Measurements from ENCODE around the gene CLEC14A. TPM values are rescaled to one million over a fixed set of nuclear protein-coding genes. Genes with fewer than 3 reads are reported as not detected.

The CLEC14A gene
- polyA plus RNA-seq, 1 of the 3 experiments (the other 2 are of a cell fraction): 0.02 TPM

- ChIA-PET POLR2A (no interaction called here), CTCF (no interaction called here)
- no peaks in the 10 kb centered on the region for H4K20me1 ChIP-seq (ENCODE audit: insufficient read depth)
- H3K9me3 ChIP-seq: no peaks in the 10 kb centered on the region
- no peak for DNase-seq
- TF ChIP-seq JUND (IDR thresholded peaks at IDR 0.05) (no peak), FOXJ3 (CRISPR knock-in tag; IDR thresholded peaks at IDR 0.05) (no peak), SMC3 (IDR thresholded peaks at IDR 0.05; ENCODE audit: low read depth, low read length) (no peak), MEF2A (IDR thresholded peaks at IDR 0.05; ENCODE audit: borderline replicate concordance, low read depth) (no peak), CTCF (IDR thresholded peaks at IDR 0.05) (no peak), POLR2AphosphoS5 (IDR thresholded peaks at IDR 0.05; ENCODE audit: low read depth, low read length) (no peak), RAD21 (IDR thresholded peaks at IDR 0.05; ENCODE audit: low read length) (no peak), EP300 (IDR thresholded peaks at IDR 0.05; ENCODE audit: borderline replicate concordance in 1 of 2, low read depth in 1 of 2, low read length in 1 of 2) (no peak), FOSL2 (IDR thresholded peaks at IDR 0.05; ENCODE audit: borderline replicate concordance, low read depth) (no peak), REST (IDR thresholded peaks at IDR 0.05; ENCODE audit: low read depth, low read length) (no peak), TEAD4 (IDR thresholded peaks at IDR 0.05; ENCODE audit: borderline replicate concordance, insufficient read depth) (no peak), MAX (IDR thresholded peaks at IDR 0.05; ENCODE audit: low read depth) (no peak), GABPA (IDR thresholded peaks at IDR 0.05; ENCODE audit: low read depth) (no peak)
- H3K79me2 ChIP-seq (ENCODE audit: insufficient read depth): no peaks in the 10 kb centered on the region
- no peak overlapping the region for H3K4me3 ChIP-seq (ENCODE audit: low read depth in 2 of 2, low read length in 1 of 2)
- H3K9ac ChIP-seq: no peak overlapping the region
- no peaks in the 10 kb centered on the region for H3F3A ChIP-seq (replicated peaks; ENCODE audit: insufficient read depth)
- H3K27me3 ChIP-seq (ENCODE audit: insufficient read depth): no peaks in the 10 kb centered on the region
- H3K9me2 ChIP-seq: no peaks in the 10 kb centered on the region
- no peak overlapping the region for H2AFZ ChIP-seq (ENCODE audit: low read depth)
- no peaks in the 10 kb centered on the region for H3K36me3 ChIP-seq (replicated peaks in 1 of 2; ENCODE audit: control insufficient read depth in 1 of 2, insufficient read depth in 2 of 2, low read length in 1 of 2)
- no peak overlapping the region for H3K27ac ChIP-seq (ENCODE audit: low read depth in 2 of 2, low read length in 1 of 2)
- H3K4me1 ChIP-seq (ENCODE audit: control insufficient read depth in 1 of 2, insufficient read depth in 2 of 2, low read depth in 1 of 2, low read length in 1 of 2): no peaks in the 10 kb centered on the region
- H3K4me2 ChIP-seq: no peak overlapping the region
- 0% methylated on average over 2 of the region's 2 CpGs for WGBS (ENCODE audit: low lambda C conversion rate)
These were observed 29.9 kb downstream of the CLEC14A start for GRCh38 chr14:38225946-38226345.

GRCh38 chr14:38224338-38224737, 31.6 kb downstream of the CLEC14A start:
- Histone ChIP-seq H3K79me2 (ENCODE audit: insufficient read depth) (no peaks in the 10 kb centered on the region), H3K4me1 (ENCODE audit: control insufficient read depth in 1 of 2, insufficient read depth in 2 of 2, low read depth in 1 of 2, low read length in 1 of 2) (no peaks in the 10 kb centered on the region), H3K4me2 (no peak overlapping the region), H3K27ac (ENCODE audit: low read depth in 2 of 2, low read length in 1 of 2) (no peak overlapping the region), H3K27me3 (ENCODE audit: insufficient read depth) (no peaks in the 10 kb centered on the region), H2AFZ (ENCODE audit: low read depth) (no peak overlapping the region), H3K4me3 (ENCODE audit: low read depth in 2 of 2, low read length in 1 of 2) (no peak overlapping the region), H3K9ac (no peak overlapping the region), H4K20me1 (ENCODE audit: insufficient read depth) (no peaks in the 10 kb centered on the region), H3K36me3 (replicated peaks in 1 of 2; ENCODE audit: control insufficient read depth in 1 of 2, insufficient read depth in 2 of 2, low read length in 1 of 2) (no peaks in the 10 kb centered on the region), H3F3A (replicated peaks; ENCODE audit: insufficient read depth) (no peaks in the 10 kb centered on the region), H3K9me2 (no peaks in the 10 kb centered on the region), H3K9me3 (no peaks in the 10 kb centered on the region)
- DNase-seq: no peak
- ChIA-PET CTCF (no interaction called here), POLR2A (no interaction called here)
- no peak for TF ChIP-seq FOXM1 (IDR thresholded peaks at IDR 0.05; ENCODE audit: low read depth)
- no peak for TF ChIP-seq RXRA (IDR thresholded peaks at IDR 0.05; ENCODE audit: borderline replicate concordance, low read depth)
- no peak for TF ChIP-seq NFIC (IDR thresholded peaks at IDR 0.05; ENCODE audit: borderline replicate concordance)
- no peak for TF ChIP-seq SIN3A (IDR thresholded peaks at IDR 0.05; ENCODE audit: borderline replicate concordance, low read depth, low read length)
- TF ChIP-seq GATA2 (CRISPR knock-in tag; IDR thresholded peaks at IDR 0.05): no peak
- no peak for TF ChIP-seq PBX3 (IDR thresholded peaks at IDR 0.05)
- TF ChIP-seq EZH2phosphoT487 (IDR thresholded peaks at IDR 0.05; ENCODE audit: borderline replicate concordance, low read depth): no peak
- TF ChIP-seq SMC3 (IDR thresholded peaks at IDR 0.05; ENCODE audit: low read depth, low read length): no peak
- TF ChIP-seq CHD2 (IDR thresholded peaks at IDR 0.05; ENCODE audit: low read length, partially characterized antibody): no peak

Measured in SK-N-SH (cell line).